ENCODE data around the gene PAPPA.

PAPPA gene

DNA sequence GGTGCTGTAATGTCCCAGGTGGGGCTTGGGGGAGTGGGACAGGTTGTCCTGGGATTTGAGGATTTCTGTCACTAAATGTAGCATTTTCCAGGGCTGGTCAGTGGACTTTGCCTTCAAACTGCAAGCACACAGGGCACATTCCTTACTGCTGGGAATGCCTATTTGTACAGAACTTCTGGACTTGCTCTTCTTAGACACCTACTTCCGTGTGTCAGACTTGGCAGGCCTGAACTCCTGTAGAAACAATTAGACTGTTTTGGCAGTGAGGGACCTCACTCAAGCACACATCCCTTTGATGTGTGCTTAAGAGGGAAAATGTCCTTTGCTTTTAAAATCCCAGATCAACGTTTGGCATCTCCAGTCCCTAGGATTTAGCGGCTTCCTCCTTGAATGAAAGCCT is 192.2 kb downstream of the PAPPA start:
- no peak overlapping the region for H3K27ac ChIP-seq
- no peak for TF ChIP-seq ZFX (IDR thresholded peaks at IDR 0.05)
- TF ChIP-seq, protein P1, sequence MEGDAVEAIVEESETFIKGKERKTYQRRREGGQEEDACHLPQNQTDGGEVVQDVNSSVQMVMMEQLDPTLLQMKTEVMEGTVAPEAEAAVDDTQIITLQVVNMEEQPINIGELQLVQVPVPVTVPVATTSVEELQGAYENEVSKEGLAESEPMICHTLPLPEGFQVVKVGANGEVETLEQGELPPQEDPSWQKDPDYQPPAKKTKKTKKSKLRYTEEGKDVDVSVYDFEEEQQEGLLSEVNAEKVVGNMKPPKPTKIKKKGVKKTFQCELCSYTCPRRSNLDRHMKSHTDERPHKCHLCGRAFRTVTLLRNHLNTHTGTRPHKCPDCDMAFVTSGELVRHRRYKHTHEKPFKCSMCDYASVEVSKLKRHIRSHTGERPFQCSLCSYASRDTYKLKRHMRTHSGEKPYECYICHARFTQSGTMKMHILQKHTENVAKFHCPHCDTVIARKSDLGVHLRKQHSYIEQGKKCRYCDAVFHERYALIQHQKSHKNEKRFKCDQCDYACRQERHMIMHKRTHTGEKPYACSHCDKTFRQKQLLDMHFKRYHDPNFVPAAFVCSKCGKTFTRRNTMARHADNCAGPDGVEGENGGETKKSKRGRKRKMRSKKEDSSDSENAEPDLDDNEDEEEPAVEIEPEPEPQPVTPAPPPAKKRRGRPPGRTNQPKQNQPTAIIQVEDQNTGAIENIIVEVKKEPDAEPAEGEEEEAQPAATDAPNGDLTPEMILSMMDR (conservative IDR thresholded peaks at IDR 0.05): no peak

DNA sequence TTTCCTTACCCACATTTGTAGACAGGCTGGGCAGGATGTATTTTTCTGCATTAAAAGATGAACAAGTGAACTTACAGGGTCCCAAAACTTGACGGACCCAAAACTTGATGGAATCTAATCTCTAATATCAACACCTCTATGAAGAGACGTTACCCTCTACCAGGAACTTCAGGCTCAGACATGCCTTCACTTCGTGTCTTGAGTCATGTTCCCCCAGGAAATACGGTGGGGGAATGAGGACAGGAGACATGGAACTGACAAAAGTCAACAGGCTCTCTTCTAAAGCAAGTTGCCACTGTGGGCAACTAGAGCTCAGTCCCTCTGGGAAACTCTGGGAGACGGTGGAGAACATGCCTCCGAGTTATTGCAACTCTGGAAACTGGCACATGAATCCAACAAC is 196.1 kb downstream of the PAPPA start:
- no peak overlapping the region for H3K27ac ChIP-seq
- no peak for TF ChIP-seq ZFX (IDR thresholded peaks at IDR 0.05)
- TF ChIP-seq, protein P1 (conservative IDR thresholded peaks at IDR 0.05): no peak

DNA sequence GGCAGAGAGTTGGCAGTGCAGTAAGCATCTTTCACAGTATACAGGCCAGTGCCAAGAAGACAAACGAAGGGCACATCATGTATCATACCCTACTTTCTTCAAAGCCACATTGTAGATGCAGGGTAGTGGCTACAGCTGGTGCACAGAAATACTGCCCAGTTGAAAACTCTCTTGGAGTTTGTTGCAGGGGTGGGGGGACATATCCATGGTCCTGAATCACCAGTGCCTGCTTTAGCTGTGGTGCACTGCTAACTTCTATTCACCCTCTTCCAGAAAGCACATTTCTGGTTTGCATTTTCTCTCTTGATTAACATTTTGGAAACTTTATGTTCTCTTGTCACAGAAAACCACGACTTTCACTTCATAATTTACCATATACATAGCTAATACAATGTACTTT is 196.6 kb downstream of the PAPPA start:
- H3K27ac ChIP-seq: no peak overlapping the region
- no peak for TF ChIP-seq ZFX (IDR thresholded peaks at IDR 0.05)
- TF ChIP-seq, protein P1 (conservative IDR thresholded peaks at IDR 0.05): no peak

DNA sequence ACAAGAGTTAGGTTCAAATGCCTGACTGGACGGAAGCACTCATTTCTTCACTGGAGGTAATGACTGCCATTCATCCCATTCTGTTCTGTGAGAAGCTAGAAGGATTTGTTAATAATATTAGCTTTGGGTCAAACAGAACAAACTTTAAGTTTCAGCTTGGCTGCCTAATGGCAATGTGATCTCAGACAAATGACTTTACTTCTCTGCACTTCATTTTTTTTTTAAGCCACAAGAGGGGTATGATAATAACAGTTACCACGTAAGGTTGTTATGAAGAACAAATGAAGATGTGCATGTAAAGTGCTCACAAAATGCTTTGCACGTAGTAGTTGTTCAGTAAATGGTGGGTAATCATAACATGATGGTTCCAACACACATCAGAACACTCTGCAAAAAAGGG is 199.4 kb downstream of the PAPPA start:
- TF ChIP-seq, protein P1 (conservative IDR thresholded peaks at IDR 0.05): no peak
- no peak for TF ChIP-seq ZFX (IDR thresholded peaks at IDR 0.05)
- H3K27ac ChIP-seq: no peak overlapping the region

DNA sequence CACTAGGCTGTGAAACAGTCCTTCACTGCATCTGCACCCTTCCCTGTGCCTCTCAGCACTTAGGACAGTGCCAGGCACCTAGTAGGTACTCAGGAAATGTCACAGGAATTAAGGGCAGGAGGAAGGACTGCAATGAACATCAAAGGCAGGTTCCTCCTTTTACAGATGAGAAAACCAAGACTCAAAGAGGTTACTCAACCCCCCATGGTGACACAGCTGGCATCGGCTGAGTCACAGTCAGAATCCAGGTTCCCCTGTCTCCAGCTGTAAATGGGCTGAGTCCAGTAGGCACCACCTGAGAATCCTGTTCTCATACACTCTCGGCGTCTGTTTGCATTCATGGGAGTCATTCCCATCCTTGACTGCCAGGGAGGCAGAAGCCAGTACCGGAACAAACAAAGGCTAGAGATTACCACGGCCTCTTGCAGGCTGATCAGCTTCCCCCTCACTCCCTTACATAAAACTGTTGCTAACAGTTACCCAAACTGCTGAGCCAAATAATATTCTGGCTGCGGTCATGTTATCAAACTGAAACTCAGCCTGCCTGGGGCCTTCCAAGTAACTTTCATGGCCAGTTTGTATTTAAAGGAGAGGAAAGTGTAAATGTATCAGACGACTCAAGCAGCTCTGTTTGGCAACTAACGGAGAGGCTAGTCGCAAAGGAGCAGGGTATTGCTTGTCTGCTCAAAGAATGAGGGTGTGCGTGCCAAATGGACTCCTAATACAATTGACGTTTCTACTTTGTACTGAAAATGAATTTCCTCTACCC is 201.7 kb downstream of the PAPPA start:
- TF ChIP-seq ZFX (IDR thresholded peaks at IDR 0.05): no peak
- TF ChIP-seq, protein P1 (conservative IDR thresholded peaks at IDR 0.05): no peak
- H3K27ac ChIP-seq: no peak overlapping the region

DNA sequence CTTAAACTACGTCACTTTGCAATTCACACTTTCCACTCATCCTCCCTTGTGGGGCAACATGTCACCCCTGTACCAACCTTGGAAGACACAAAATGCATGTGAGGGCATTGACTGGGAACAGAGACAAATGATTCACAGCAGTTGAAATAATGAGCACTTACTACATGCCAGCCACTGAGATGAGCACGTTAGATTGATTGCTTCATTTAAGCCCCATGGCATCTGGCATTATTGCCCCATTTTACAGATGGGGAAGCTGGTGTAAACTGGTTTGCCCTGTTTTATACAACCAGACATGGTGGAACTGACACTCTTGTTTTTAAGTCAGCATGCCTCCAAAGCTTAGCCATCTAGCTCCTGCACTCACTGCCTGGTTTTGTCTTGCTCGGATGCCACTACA is 204.7 kb downstream of the PAPPA start:
- TF ChIP-seq, protein P1 (conservative IDR thresholded peaks at IDR 0.05): no peak
- no peak for TF ChIP-seq ZFX (IDR thresholded peaks at IDR 0.05)
- H3K27ac ChIP-seq: no peak overlapping the region

DNA sequence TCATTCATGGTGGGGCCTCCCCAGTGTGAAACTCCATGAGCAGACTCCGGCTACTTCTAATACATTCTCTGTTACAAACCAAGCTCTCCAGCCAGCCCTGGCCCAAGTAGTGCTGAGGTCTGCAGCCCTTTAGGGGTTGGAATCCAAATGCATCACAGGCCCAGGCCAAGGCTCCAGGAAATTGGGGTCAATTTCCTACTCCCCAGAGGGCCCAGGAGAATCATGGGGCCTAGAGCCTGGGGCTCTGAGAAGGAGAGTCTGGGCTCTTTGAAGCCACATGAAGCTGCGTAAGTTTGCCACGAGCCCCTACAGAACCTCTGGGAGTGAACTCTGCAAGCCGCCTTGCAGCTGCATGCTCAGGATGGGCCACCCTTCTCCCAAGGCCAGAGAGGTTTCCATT is 206.4 kb downstream of the PAPPA start:
- no peak overlapping the region for H3K27ac ChIP-seq
- TF ChIP-seq ZFX (IDR thresholded peaks at IDR 0.05): no peak
- TF ChIP-seq, protein P1 (conservative IDR thresholded peaks at IDR 0.05): no peak
